ENCODE measurements around the gene ZNF236. TPM values are rescaled to one million over a fixed set of nuclear protein-coding genes. Genes with fewer than 3 reads are reported as not detected.
"Not testable (repeated sequence)": the region's sequence is repeated elsewhere in the genome, so short reads cannot be mapped to it uniquely, and the experiment has no call there.

ZNF236 gene
- polyA plus RNA-seq, 3 donors = 1.7 to 6.5 (median 2.4) TPM

DNA sequence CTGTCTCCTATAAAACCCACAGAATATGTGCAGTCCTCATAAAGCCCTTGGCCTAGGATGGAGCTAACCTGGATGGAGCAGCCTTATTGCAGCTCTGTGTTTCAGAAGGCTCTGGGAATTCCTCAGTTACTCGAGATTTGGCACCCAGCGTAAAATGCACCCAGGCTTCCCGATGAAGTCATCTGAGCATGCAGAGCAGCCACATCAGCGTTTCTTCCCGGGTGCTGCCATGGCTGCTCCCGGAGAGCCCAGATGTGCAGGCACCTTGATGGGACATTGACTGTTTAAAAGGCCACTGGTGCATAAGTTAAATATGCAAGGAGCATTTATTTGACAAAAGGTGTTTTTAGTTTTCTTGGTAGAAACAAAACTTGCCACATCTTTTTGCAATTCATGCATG, 195.0 kb downstream of the ZNF236 start:
- peaks cover 34 to 36% of the 10 kb centered on the region in 2 donors for H3K4me1 ChIP-seq (ENCODE audit: control insufficient read depth in 1 of 2, insufficient read depth in 2 of 2, low read length in 2 of 2)

DNA sequence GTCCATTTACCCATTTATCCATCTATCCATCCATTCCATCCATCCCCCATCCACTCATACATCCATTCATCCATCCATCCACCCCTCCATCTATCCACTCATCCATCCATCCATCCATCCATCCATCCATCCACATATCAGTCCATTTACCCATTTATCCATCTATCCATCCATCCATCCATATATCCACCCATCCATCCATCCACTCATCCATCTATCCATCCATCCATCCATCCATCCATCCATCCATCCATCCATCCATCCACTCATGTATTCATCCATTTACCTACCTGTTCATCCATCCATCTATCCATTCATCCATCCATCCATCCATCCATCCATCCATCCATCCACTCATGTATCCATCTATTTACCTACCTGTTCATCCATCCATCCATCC, 196.3 kb downstream of the ZNF236 start:
- H3K9me3 ChIP-seq (replicated peaks in 1 of 2; ENCODE audit: control insufficient read depth in 1 of 2, insufficient read depth in 1 of 2, low read length in 2 of 2); H3K4me3 ChIP-seq (replicated peaks in 1 of 3; ENCODE audit: low read depth in 2 of 3, low read length in 3 of 3); H3K27ac Mint-ChIP-seq; H3K27me3 ChIP-seq (ENCODE audit: control insufficient read depth in 2 of 2, insufficient read depth in 2 of 2, low read length in 2 of 2); H3K4me2 ChIP-seq (replicated peaks; ENCODE audit: extremely low read depth, low read length, poor library complexity, severe bottlenecking); H3K4me3 Mint-ChIP-seq; H3K9ac ChIP-seq (ENCODE audit: insufficient read depth, low read length, poor library complexity, severe bottlenecking); H2AFZ ChIP-seq (ENCODE audit: insufficient read depth, low read depth, low read length, poor library complexity, severe bottlenecking); intact Hi-C loops (cut with micrococcal nuclease); H3K27me3 Mint-ChIP-seq (ENCODE audit: low read depth in 3 of 3); H3K27ac ChIP-seq (ENCODE audit: low read depth in 1 of 2, low read length in 2 of 2); DNase-seq; H3K9me3 Mint-ChIP-seq: not testable (repeated sequence)
- Histone ChIP-seq H3K36me3 (replicated peaks in 1 of 2; ENCODE audit: control insufficient read depth in 1 of 2, insufficient read depth in 2 of 2, low read length in 2 of 2) (peaks cover 36 to 74% of the 10 kb centered on the region in 2 donors), H4K20me1 (ENCODE audit: insufficient read depth, low read length) (peaks cover 96% of the 10 kb centered on the region), H3K4me1 (ENCODE audit: control insufficient read depth in 1 of 2, insufficient read depth in 2 of 2, low read length in 2 of 2) (peaks cover 28 to 29% of the 10 kb centered on the region in 2 donors), H3K79me2 (ENCODE audit: insufficient read depth, low read length) (peaks cover 41% of the 10 kb centered on the region)
- H3K4me1 Mint-ChIP-seq = peaks cover 33% of the 10 kb centered on the region
- peaks cover 72 to 76% of the 10 kb centered on the region in 2 donors for H3K36me3 Mint-ChIP-seq

More for the DNA sequence above, 195.0 kb downstream of the ZNF236 start:
- Histone ChIP-seq H3K27ac (ENCODE audit: low read depth in 1 of 2, low read length in 2 of 2) (no peak overlapping the region), H3K9ac (ENCODE audit: insufficient read depth, low read length, poor library complexity, severe bottlenecking) (no peak overlapping the region), H3K79me2 (ENCODE audit: insufficient read depth, low read length) (peaks cover 42% of the 10 kb centered on the region), H3K9me3 (replicated peaks in 1 of 2; ENCODE audit: control insufficient read depth in 1 of 2, insufficient read depth in 1 of 2, low read length in 2 of 2) (no peaks in the 10 kb centered on the region), H3K27me3 (ENCODE audit: control insufficient read depth in 2 of 2, insufficient read depth in 2 of 2, low read length in 2 of 2) (no peaks in the 10 kb centered on the region), H3K36me3 (replicated peaks in 1 of 2; ENCODE audit: control insufficient read depth in 1 of 2, insufficient read depth in 2 of 2, low read length in 2 of 2) (peaks cover 36 to 72% of the 10 kb centered on the region in 2 donors), H3K4me2 (replicated peaks; ENCODE audit: extremely low read depth, low read length, poor library complexity, severe bottlenecking) (no peak overlapping the region), H3K4me3 (replicated peaks in 1 of 3; ENCODE audit: low read depth in 2 of 3, low read length in 3 of 3) (no peak overlapping the region), H4K20me1 (ENCODE audit: insufficient read depth, low read length) (peaks cover 95% of the 10 kb centered on the region), H2AFZ (ENCODE audit: insufficient read depth, low read depth, low read length, poor library complexity, severe bottlenecking) (no peak overlapping the region)
- Mint-ChIP-seq H3K36me3 (peaks cover 67 to 80% of the 10 kb centered on the region in 2 donors), H3K27me3 (ENCODE audit: low read depth in 3 of 3) (no peaks in the 10 kb centered on the region), H3K4me3 (no peak overlapping the region), H3K27ac (no peak overlapping the region), H3K4me1 (peaks cover 38% of the 10 kb centered on the region), H3K9me3 (no peaks in the 10 kb centered on the region)
- WGBS (ENCODE audit: insufficient coverage) = 98% methylated on average over 6 of the region's 6 CpGs
- no peak for DNase-seq
- TF ChIP-seq, protein P1, sequence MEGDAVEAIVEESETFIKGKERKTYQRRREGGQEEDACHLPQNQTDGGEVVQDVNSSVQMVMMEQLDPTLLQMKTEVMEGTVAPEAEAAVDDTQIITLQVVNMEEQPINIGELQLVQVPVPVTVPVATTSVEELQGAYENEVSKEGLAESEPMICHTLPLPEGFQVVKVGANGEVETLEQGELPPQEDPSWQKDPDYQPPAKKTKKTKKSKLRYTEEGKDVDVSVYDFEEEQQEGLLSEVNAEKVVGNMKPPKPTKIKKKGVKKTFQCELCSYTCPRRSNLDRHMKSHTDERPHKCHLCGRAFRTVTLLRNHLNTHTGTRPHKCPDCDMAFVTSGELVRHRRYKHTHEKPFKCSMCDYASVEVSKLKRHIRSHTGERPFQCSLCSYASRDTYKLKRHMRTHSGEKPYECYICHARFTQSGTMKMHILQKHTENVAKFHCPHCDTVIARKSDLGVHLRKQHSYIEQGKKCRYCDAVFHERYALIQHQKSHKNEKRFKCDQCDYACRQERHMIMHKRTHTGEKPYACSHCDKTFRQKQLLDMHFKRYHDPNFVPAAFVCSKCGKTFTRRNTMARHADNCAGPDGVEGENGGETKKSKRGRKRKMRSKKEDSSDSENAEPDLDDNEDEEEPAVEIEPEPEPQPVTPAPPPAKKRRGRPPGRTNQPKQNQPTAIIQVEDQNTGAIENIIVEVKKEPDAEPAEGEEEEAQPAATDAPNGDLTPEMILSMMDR (IDR thresholded peaks at IDR 0.05) = no peak
- intact Hi-C loops (cut with micrococcal nuclease) = no loop called here
